Measurements from ENCODE around the gene PIK3C3. TPM values are rescaled to one million over a fixed set of nuclear protein-coding genes. Genes with fewer than 3 reads are reported as not detected.

Gene PIK3C3
- polyA plus RNA-seq, 1 of the 3 experiments (the other 2 are of a cell fraction) = 26.9 TPM

- CTCF ChIA-PET = interaction anchor here (1.0 kb wide), 1 partner anchor 58 kb away, joined by 3 read pairs; no protein-coding TSS in a partner anchor
These were observed 131.3 kb downstream of the PIK3C3 start for GRCh38 chr18:42086288-42086687.

More at GRCh38 chr18:42086288-42086687, 131.3 kb downstream of the PIK3C3 start:
- peak overlapping the region; percentile 21; the same call in 1 of the 2 replicates for H3K4me2 ChIP-seq
- DNase-seq = no peak
- POLR2A ChIA-PET = no interaction called here
- H3K9me2 ChIP-seq = no peaks in the 10 kb centered on the region
- no peak for TF ChIP-seq RAD21 (IDR thresholded peaks at IDR 0.05; ENCODE audit: low read length)
- no peak for TF ChIP-seq ZBTB33 (IDR thresholded peaks at IDR 0.05; ENCODE audit: borderline replicate concordance, low read depth)
- no peak for TF ChIP-seq SIN3A (IDR thresholded peaks at IDR 0.05; ENCODE audit: borderline replicate concordance, low read depth, low read length)
- no peak for TF ChIP-seq YY1 (IDR thresholded peaks at IDR 0.05; ENCODE audit: low read depth)
- no peak for TF ChIP-seq RCOR1 (IDR thresholded peaks at IDR 0.05; ENCODE audit: low read length)
- no peak for TF ChIP-seq CTCF (IDR thresholded peaks at IDR 0.05)
- no peak for TF ChIP-seq MAX (IDR thresholded peaks at IDR 0.05; ENCODE audit: low read depth)
- TF ChIP-seq GATA2 (CRISPR knock-in tag; IDR thresholded peaks at IDR 0.05) = no peak
- TF ChIP-seq FOXM1 (IDR thresholded peaks at IDR 0.05; ENCODE audit: low read depth) = 0 out of 2 replicates have a peak, but pooled peaks have one; percentile 20
- peak; percentile 76 for TF ChIP-seq NFIC (IDR thresholded peaks at IDR 0.05; ENCODE audit: borderline replicate concordance)
- TF ChIP-seq RXRA (IDR thresholded peaks at IDR 0.05; ENCODE audit: borderline replicate concordance, low read depth) = peak; percentile 41; the same call in 1 of the 2 replicates
- no peak for TF ChIP-seq EZH2phosphoT487 (IDR thresholded peaks at IDR 0.05; ENCODE audit: borderline replicate concordance, low read depth)
- TF ChIP-seq PBX3 (IDR thresholded peaks at IDR 0.05) = peak; percentile 47; the same call in 1 of the 2 replicates
- peak; percentile 73 for TF ChIP-seq TCF12 (IDR thresholded peaks at IDR 0.05)
- TF ChIP-seq ELF1 (IDR thresholded peaks at IDR 0.05) = 0 out of 2 replicates have a peak, but pooled peaks have one; percentile 19
- TF ChIP-seq EP300 (IDR thresholded peaks at IDR 0.05; ENCODE audit: borderline replicate concordance in 1 of 2, low read depth in 1 of 2, low read length in 1 of 2) = peak in 1 of 2 experiments; percentile 67; a peak in 1 of 4 replicates
- no peak for TF ChIP-seq USF1 (IDR thresholded peaks at IDR 0.05; ENCODE audit: borderline replicate concordance, low read depth)
- TF ChIP-seq RFX5 (IDR thresholded peaks at IDR 0.05; ENCODE audit: low read length) = no peak
- TF ChIP-seq CHD2 (IDR thresholded peaks at IDR 0.05; ENCODE audit: low read length, partially characterized antibody) = no peak
- TF ChIP-seq MXI1 (IDR thresholded peaks at IDR 0.05; ENCODE audit: low read depth, low read length) = no peak
- TF ChIP-seq FOSL2 (IDR thresholded peaks at IDR 0.05; ENCODE audit: borderline replicate concordance, low read depth) = peak; percentile 56; the same call in 1 of the 2 replicates
- peak; percentile 70 for TF ChIP-seq JUND (IDR thresholded peaks at IDR 0.05)
- peak; percentile 67; the same call in 1 of the 2 replicates for TF ChIP-seq TEAD4 (IDR thresholded peaks at IDR 0.05; ENCODE audit: borderline replicate concordance, insufficient read depth)
- peaks cover 0 to 12% of the 10 kb centered on the region in 2 experiments; a peak in 1 of 4 replicates for H3K4me1 ChIP-seq (ENCODE audit: control insufficient read depth in 1 of 2, insufficient read depth in 2 of 2, low read depth in 1 of 2, low read length in 1 of 2)
- no peak overlapping the region for H3K4me3 ChIP-seq (ENCODE audit: low read depth in 2 of 2, low read length in 1 of 2)
- no peak overlapping the region for H3K9ac ChIP-seq
- peak overlapping the region in 1 of 2 experiments; percentile 50; a peak in 2 of 4 replicates for H3K27ac ChIP-seq (ENCODE audit: low read depth in 2 of 2, low read length in 1 of 2)
- H3F3A ChIP-seq (replicated peaks; ENCODE audit: insufficient read depth) = peaks cover 27% of the 10 kb centered on the region
- H2AFZ ChIP-seq (ENCODE audit: low read depth) = no peak overlapping the region
- no peaks in the 10 kb centered on the region for H4K20me1 ChIP-seq (ENCODE audit: insufficient read depth)
- H3K27me3 ChIP-seq (ENCODE audit: insufficient read depth) = no peaks in the 10 kb centered on the region
- 49% methylated on average over 4 of the region's 4 CpGs for WGBS (ENCODE audit: low lambda C conversion rate)
- no peaks in the 10 kb centered on the region for H3K9me3 ChIP-seq
- peaks cover 22 to 33% of the 10 kb centered on the region in 2 experiments for H3K36me3 ChIP-seq (replicated peaks in 1 of 2; ENCODE audit: control insufficient read depth in 1 of 2, insufficient read depth in 2 of 2, low read length in 1 of 2)
- no peaks in the 10 kb centered on the region for H3K79me2 ChIP-seq (ENCODE audit: insufficient read depth)

Data from SK-N-SH (cell line).